ENCODE data around the gene PHF19.

PHF19 gene

DNA sequence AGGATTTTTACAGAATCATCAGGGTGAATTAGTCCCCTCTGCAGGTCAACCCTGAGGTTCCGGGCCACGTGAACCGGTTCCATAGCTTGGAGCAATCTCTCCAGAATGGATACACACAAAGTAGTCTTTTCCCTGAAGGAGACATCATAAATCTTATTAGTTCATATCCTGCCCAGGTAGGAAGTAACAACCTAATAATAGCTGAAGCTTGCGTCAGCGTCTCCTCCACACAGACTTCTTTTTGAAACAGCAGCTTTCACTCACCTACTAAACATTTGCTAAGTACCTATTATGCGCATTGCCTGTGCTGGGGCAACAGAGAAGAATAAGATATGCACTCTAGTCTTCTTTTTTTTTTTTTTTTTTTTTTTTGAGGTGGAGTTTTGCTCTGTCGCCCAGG lies 43.7 kb downstream of the PHF19 start:
- Histone ChIP-seq H4K8ac (ENCODE audit: low read depth, low read length) (no peak overlapping the region), H4K91ac (ENCODE audit: low read depth, low read length) (no peak overlapping the region), H2BK120ac (ENCODE audit: insufficient read depth, low read length, poor library complexity) (no peak overlapping the region), H3K4me2 (ENCODE audit: low read length) (no peak overlapping the region), H3K79me2 (ENCODE audit: control insufficient read depth, insufficient read depth, low read length, poor library complexity) (no peaks in the 10 kb centered on the region), H3K4me1 (ENCODE audit: control insufficient read depth in 1 of 2, insufficient read depth in 2 of 2, low read length in 2 of 2) (no peaks in the 10 kb centered on the region), H2AK5ac (ENCODE audit: low read length) (no peak overlapping the region), H4K12ac (ENCODE audit: low read depth, low read length) (no peak overlapping the region), H3K4me3 (ENCODE audit: low read depth, low read length) (no peak overlapping the region), H3K4ac (ENCODE audit: low read depth, low read length) (no peak overlapping the region), H2BK5ac (ENCODE audit: low read depth, low read length, poor library complexity) (no peak overlapping the region), H3K79me1 (ENCODE audit: low read length) (no peaks in the 10 kb centered on the region), H3K18ac (ENCODE audit: low read length) (no peak overlapping the region), H3K14ac (ENCODE audit: low read length) (no peak overlapping the region), H3K27me3 (ENCODE audit: insufficient read depth, low read length) (no peaks in the 10 kb centered on the region), H3K27ac (ENCODE audit: low read depth, low read length) (no peak overlapping the region), H3K9ac (ENCODE audit: low read length) (no peak overlapping the region), H2BK12ac (ENCODE audit: low read length) (no peak overlapping the region), H2AFZ (ENCODE audit: insufficient read depth, low read length, poor library complexity) (no peak overlapping the region), H3K9me3 (ENCODE audit: insufficient read depth, low read depth, low read length) (no peaks in the 10 kb centered on the region), H3K23ac (ENCODE audit: low read length) (no peak overlapping the region), H3K36me3 (ENCODE audit: control insufficient read depth in 1 of 2, insufficient read depth in 2 of 2, low read length in 2 of 2) (peaks cover 11 to 23% of the 10 kb centered on the region in 2 experiments)
- no CpG with 5 or more reads among the region's 7 CpGs for WGBS (ENCODE audit: extremely low coverage, insufficient coverage, insufficient read length)
- DNase-seq = no peak

DNA sequence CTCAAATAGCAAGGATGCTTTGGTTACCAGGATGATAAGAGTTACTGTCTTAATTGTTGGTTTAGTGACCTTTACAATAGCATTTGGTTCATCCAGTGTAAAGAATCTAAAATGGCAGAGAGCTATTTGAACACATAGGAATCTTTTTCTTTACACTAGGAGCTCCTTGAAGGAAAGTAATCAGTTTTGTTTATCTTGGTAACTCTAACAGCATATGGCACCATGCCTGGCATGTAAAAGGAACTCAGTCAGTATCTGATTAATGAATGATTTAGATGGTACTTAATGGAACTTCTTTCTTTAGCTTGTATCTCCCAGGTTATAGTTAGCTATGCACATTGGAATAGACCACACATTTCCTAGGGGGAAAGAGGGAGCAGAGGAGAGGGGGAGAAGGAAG lies 44.2 kb downstream of the PHF19 start:
- Histone ChIP-seq H3K9ac (ENCODE audit: low read length) (no peak overlapping the region), H3K4ac (ENCODE audit: low read depth, low read length) (no peak overlapping the region), H4K8ac (ENCODE audit: low read depth, low read length) (no peak overlapping the region), H3K14ac (ENCODE audit: low read length) (no peak overlapping the region), H3K23ac (ENCODE audit: low read length) (no peak overlapping the region), H3K4me1 (ENCODE audit: control insufficient read depth in 1 of 2, insufficient read depth in 2 of 2, low read length in 2 of 2) (no peaks in the 10 kb centered on the region), H3K79me2 (ENCODE audit: control insufficient read depth, insufficient read depth, low read length, poor library complexity) (no peaks in the 10 kb centered on the region), H2BK5ac (ENCODE audit: low read depth, low read length, poor library complexity) (no peak overlapping the region), H3K79me1 (ENCODE audit: low read length) (no peaks in the 10 kb centered on the region), H4K91ac (ENCODE audit: low read depth, low read length) (no peak overlapping the region), H3K36me3 (ENCODE audit: control insufficient read depth in 1 of 2, insufficient read depth in 2 of 2, low read length in 2 of 2) (peaks cover 11 to 23% of the 10 kb centered on the region in 2 experiments), H3K27me3 (ENCODE audit: insufficient read depth, low read length) (no peaks in the 10 kb centered on the region), H3K27ac (ENCODE audit: low read depth, low read length) (no peak overlapping the region), H2AK5ac (ENCODE audit: low read length) (no peak overlapping the region), H3K18ac (ENCODE audit: low read length) (no peak overlapping the region), H2BK120ac (ENCODE audit: insufficient read depth, low read length, poor library complexity) (no peak overlapping the region), H4K12ac (ENCODE audit: low read depth, low read length) (no peak overlapping the region), H2BK12ac (ENCODE audit: low read length) (no peak overlapping the region), H3K9me3 (ENCODE audit: insufficient read depth, low read depth, low read length) (no peaks in the 10 kb centered on the region), H3K4me3 (ENCODE audit: low read depth, low read length) (no peak overlapping the region), H2AFZ (ENCODE audit: insufficient read depth, low read length, poor library complexity) (no peak overlapping the region), H3K4me2 (ENCODE audit: low read length) (no peak overlapping the region)
- no peak for DNase-seq

DNA sequence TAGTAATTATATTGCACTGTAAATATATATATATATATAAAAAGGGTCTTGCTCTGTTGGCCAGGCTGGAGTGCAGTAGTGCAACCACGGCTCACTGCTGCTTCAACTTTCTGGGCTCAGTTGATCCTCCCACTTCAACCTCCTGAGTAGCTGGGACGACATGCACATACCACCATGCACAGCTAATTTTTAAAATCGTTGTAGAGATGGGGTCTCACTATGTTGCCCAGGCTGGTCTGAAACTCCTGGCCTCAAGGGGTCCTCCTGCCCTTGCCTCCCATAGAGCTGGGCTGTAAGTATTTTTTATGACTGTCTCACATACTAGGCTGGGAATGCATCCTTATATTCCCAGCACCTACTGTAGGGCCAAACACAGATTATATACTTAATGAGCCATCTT lies 46.1 kb downstream of the PHF19 start:
- Histone ChIP-seq H3K9ac (ENCODE audit: low read length) (no peak overlapping the region), H4K91ac (ENCODE audit: low read depth, low read length) (no peak overlapping the region), H3K9me3 (ENCODE audit: insufficient read depth, low read depth, low read length) (no peaks in the 10 kb centered on the region), H3K4ac (ENCODE audit: low read depth, low read length) (no peak overlapping the region), H4K12ac (ENCODE audit: low read depth, low read length) (no peak overlapping the region), H2BK5ac (ENCODE audit: low read depth, low read length, poor library complexity) (no peak overlapping the region), H3K79me1 (ENCODE audit: low read length) (no peaks in the 10 kb centered on the region), H4K8ac (ENCODE audit: low read depth, low read length) (no peak overlapping the region), H3K79me2 (ENCODE audit: control insufficient read depth, insufficient read depth, low read length, poor library complexity) (no peaks in the 10 kb centered on the region), H3K27me3 (ENCODE audit: insufficient read depth, low read length) (no peaks in the 10 kb centered on the region), H3K4me3 (ENCODE audit: low read depth, low read length) (no peak overlapping the region), H3K14ac (ENCODE audit: low read length) (no peak overlapping the region), H3K27ac (ENCODE audit: low read depth, low read length) (no peak overlapping the region), H3K4me1 (ENCODE audit: control insufficient read depth in 1 of 2, insufficient read depth in 2 of 2, low read length in 2 of 2) (no peaks in the 10 kb centered on the region), H2BK12ac (ENCODE audit: low read length) (no peak overlapping the region), H3K18ac (ENCODE audit: low read length) (no peak overlapping the region), H2BK120ac (ENCODE audit: insufficient read depth, low read length, poor library complexity) (no peak overlapping the region), H3K23ac (ENCODE audit: low read length) (no peak overlapping the region), H3K4me2 (ENCODE audit: low read length) (no peak overlapping the region), H2AK5ac (ENCODE audit: low read length) (no peak overlapping the region), H3K36me3 (ENCODE audit: control insufficient read depth in 1 of 2, insufficient read depth in 2 of 2, low read length in 2 of 2) (peaks cover 13 to 28% of the 10 kb centered on the region in 2 experiments), H2AFZ (ENCODE audit: insufficient read depth, low read length, poor library complexity) (no peak overlapping the region)
- WGBS (ENCODE audit: extremely low coverage, insufficient coverage, insufficient read length) = no CpG with 5 or more reads among the region's 3 CpGs
- no peak for DNase-seq

DNA sequence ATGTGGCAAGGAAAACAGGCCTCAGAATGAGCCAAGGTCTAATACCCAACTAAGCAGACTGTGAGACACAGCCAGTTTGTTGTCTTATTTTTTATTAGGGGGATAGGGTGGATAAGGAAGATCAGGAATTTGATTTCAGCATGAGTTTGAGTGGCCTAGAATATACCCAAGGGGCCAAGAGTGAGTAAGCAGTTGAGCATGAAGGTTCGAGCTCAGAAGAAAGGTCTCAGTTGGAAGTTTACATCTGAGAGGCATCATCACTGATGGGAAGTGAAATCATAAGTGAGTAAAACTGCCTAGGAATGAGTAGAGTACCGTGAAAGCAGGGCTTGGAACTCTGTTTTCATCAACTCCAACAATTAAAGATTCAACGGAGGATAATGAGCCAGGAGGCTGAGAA lies 46.8 kb downstream of the PHF19 start:
- no peak overlapping the region for H4K8ac ChIP-seq (ENCODE audit: low read depth, low read length)
- no peaks in the 10 kb centered on the region for H3K79me1 ChIP-seq (ENCODE audit: low read length)
- H2AFZ ChIP-seq (ENCODE audit: insufficient read depth, low read length, poor library complexity) = no peak overlapping the region
- no peak overlapping the region for H3K14ac ChIP-seq (ENCODE audit: low read length)
- H3K4ac ChIP-seq (ENCODE audit: low read depth, low read length) = no peak overlapping the region
- no peak overlapping the region for H3K4me2 ChIP-seq (ENCODE audit: low read length)
- no peaks in the 10 kb centered on the region for H3K4me1 ChIP-seq (ENCODE audit: control insufficient read depth in 1 of 2, insufficient read depth in 2 of 2, low read length in 2 of 2)
- no peak overlapping the region for H4K12ac ChIP-seq (ENCODE audit: low read depth, low read length)
- H3K27ac ChIP-seq (ENCODE audit: low read depth, low read length) = no peak overlapping the region
- no peak overlapping the region for H3K18ac ChIP-seq (ENCODE audit: low read length)
- no peak overlapping the region for H2BK5ac ChIP-seq (ENCODE audit: low read depth, low read length, poor library complexity)
- H3K4me3 ChIP-seq (ENCODE audit: low read depth, low read length) = no peak overlapping the region
- H3K9me3 ChIP-seq (ENCODE audit: insufficient read depth, low read depth, low read length) = no peaks in the 10 kb centered on the region
- no peaks in the 10 kb centered on the region for H3K27me3 ChIP-seq (ENCODE audit: insufficient read depth, low read length)
- DNase-seq = no peak
- H3K9ac ChIP-seq (ENCODE audit: low read length) = no peak overlapping the region
- H3K79me2 ChIP-seq (ENCODE audit: control insufficient read depth, insufficient read depth, low read length, poor library complexity) = no peaks in the 10 kb centered on the region
- H3K36me3 ChIP-seq (ENCODE audit: control insufficient read depth in 1 of 2, insufficient read depth in 2 of 2, low read length in 2 of 2) = peaks cover 10 to 28% of the 10 kb centered on the region in 2 experiments
- H2AK5ac ChIP-seq (ENCODE audit: low read length) = no peak overlapping the region
- no peak overlapping the region for H2BK12ac ChIP-seq (ENCODE audit: low read length)
- no peak overlapping the region for H4K91ac ChIP-seq (ENCODE audit: low read depth, low read length)
- no peak overlapping the region for H2BK120ac ChIP-seq (ENCODE audit: insufficient read depth, low read length, poor library complexity)
- WGBS (ENCODE audit: extremely low coverage, insufficient coverage, insufficient read length) = no CpG with 5 or more reads among the region's 3 CpGs
- no peak overlapping the region for H3K23ac ChIP-seq (ENCODE audit: low read length)

Measured in trophoblast cell (in vitro differentiated cells and primary cell).